GM19463 (cell line): ENCODE measurements around the gene NDOR1.

Experiments used
- ATAC-seq: cut with Tn5 transposase; IDR thresholded peaks from one replicate; pipeline ENCODE4 v1.9.1; 2021; ENCODE audit warnings: mild to moderate bottlenecking, moderate library complexity; ENCODE audit not compliant: unreplicated experiment

Gene NDOR1

DNA sequence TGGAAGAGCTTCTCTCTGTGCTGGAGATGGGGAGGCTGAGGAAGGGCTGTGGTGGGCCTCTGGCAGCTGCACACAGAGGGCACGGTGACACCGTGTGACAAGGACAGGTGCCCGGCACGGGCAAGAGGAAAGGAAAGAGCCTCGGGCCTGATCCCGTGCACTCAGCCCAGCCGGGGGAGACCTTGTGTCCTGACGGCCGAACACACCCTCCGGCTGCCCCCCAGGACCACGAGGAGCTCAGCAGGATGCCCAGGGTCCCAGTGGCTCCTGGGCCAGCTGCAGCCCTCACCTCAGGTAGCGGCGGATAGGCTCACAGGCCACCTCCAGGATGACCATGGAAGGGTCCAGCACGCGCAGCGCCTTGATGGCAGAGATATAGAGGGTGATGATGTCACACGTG, 22.7 kb upstream of the NDOR1 start:
- ATAC-seq: no peak

DNA sequence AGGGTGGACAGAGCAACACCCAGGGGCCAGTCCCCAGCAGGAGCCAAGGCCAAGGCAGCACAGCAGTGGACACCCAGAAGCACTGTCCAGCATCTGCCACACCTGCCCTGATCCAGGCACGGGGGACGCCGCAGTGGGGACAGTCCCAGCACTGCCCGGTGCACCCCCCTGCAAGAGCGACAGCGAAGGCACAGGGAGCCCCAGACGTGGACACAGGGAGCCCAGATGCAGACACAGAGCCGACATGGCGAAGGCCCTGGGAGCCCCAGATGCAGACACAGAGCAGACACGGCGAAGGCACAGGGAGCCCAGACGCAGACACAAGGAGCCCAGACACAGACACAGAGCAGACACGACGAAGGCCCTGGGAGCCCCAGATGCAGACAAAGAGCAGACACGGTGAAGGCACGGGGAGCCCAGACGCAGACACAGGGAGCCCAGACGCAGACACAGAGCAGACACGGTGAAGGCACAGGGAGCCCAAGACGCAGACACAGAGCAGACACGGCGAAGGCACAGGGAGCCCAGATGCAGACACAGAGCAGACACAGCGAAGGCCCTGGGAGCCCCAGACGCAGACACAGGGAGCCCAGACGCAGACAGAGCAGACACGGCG, 21.4 kb upstream of the NDOR1 start:
- no peak for ATAC-seq

GRCh38 chr9:137184881-137185660, 20.4 kb upstream of the NDOR1 start:
- ATAC-seq: no peak

DNA sequence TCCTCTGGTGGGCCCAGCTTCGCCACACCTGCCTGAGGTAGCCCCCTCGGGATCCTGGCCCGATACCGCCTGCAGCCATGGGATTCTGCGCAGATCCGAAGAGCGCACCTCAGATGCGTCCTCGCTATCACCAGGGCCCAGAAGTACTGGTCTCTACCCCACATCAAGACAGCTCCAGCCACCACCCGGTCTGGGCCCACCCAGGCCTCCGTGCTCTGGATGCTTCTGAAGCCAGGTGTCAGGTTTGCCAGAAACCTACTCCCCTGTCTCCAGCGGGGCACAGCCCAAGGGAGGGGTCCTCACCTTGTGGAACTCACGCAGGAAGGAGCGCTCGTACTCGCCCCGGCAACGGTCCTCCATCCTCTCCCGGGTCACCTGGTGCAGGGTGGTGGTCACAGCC, 19.6 kb upstream of the NDOR1 start:
- no peak for ATAC-seq

- no peak for ATAC-seq
Observed at GRCh38 chr9:137186385-137186784, 19.1 kb upstream of the NDOR1 start.

DNA sequence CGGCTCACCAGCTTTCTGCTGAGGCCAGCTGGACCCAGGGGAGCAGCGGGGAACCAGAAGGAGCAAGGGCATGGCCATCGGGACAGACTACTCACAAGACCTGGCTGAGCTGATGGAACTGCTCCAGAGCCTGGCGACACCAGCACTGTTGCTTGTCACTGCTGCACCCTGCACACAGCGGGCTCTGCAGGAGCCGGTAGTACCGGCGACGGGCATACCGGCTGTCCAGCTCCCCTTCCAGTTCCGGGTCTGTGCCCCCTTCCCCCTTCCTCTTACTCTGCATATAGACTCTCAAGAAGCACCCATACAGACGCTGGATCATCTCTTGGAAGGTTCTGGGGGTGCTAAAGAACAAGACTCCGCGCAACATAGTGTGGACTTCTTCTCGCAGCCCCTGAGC, 18.1 kb upstream of the NDOR1 start:
- no peak for ATAC-seq

- peak; percentile 10 for ATAC-seq
Observed at GRCh38 chr9:137188086-137188489, 17.4 kb upstream of the NDOR1 start.

- peak; percentile 85 for ATAC-seq
Observed at GRCh38 chr9:137188490-137189296, 16.8 kb upstream of the NDOR1 start, which contains the start of the genes ANAPC2 and SSNA1. Gene ANAPC2 (minus strand): TSS chr9:137188560. CDS start chr9:137188532, 28 bp downstream. Gene SSNA1 (plus strand): TSS chr9:137188676. CDS start chr9:137188727, 51 bp downstream.

- ATAC-seq: no peak
Observed at GRCh38 chr9:137189297-137190295, 15.9 kb upstream of the NDOR1 start.

- no peak for ATAC-seq
Observed at GRCh38 chr9:137190315-137190856, 15.1 kb upstream of the NDOR1 start.

GRCh38 chr9:137191245-137191644, 14.3 kb upstream of the NDOR1 start:
- ATAC-seq: no peak

GRCh38 chr9:137191691-137192447, 13.6 kb upstream of the NDOR1 start:
- ATAC-seq: no peak

- no peak for ATAC-seq
Observed at GRCh38 chr9:137192448-137192780, 13.1 kb upstream of the NDOR1 start.

DNA sequence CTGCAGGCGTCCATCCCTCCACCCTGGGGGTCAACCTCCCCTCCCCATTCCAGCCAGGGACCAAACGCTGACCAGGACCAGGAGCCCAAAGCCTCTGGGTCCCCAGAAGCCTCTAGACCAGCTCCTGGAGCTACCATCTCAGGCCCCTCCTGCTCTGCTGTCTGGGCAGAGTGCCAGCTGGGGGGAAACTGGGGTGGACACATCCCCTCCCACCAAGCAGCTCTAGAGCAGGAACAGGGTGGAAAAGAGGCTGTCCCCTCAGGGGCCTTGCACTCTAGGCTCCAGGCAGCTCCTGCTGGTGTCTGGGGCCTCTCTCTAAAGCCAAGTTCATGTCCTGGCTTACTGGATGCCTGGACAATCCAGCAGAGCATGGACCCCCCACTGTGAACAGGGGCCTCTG, 12.6 kb upstream of the NDOR1 start:
- no peak for ATAC-seq

DNA sequence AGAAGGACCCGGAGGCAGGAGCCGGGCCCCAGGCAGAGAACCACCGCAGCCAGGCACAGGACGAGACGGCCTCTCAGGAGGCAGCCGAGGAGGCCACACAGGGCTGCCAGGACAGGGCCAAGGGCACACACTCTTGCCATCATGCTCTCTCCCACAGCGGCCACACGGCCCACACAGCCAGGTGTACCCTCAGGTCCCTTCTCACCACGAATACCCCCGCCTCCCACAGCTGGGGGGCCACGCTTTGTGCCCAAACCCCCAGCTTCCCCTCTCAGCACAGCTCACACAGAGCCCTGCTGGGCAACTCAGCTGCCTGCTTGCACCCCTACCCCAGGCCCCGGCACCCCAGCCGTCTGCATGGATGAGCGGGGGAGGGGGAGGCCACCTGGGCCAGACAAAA, 11.7 kb upstream of the NDOR1 start:
- no peak for ATAC-seq

- ATAC-seq: no peak
Observed at GRCh38 chr9:137194388-137194787, 11.1 kb upstream of the NDOR1 start.

DNA sequence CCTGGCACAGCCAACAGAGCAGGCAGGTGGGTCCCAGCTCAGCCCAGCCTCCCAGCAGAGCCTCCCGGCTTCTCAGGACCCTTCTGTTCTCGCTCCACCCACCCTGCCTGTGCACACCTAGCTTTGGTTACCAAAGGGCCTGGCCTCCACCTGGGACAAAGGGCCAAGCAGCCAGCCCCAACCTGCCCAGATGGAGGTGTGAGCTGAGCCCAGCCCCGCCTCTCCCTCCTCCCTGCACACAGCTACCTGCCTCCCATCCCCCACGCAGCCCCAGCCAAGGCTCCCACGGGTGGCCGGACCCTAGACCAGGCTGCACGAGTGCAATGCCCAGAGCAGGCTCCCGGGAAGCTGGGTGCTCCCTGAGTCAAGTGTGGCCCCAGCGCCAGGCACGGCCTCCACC, 10.6 kb upstream of the NDOR1 start:
- ATAC-seq: no peak

GRCh38 chr9:137195525-137196220, 9.8 kb upstream of the NDOR1 start:
- no peak for ATAC-seq
